SK-N-SH (cell line): ENCODE measurements around the gene DOCK8.

ENCODE experiments used
- POLR2AphosphoS5 ChIP-seq: IDR thresholded peaks from 2 replicates; pipeline ENCODE4 v1.6.1; 2012; ENCODE audit warnings: low read depth, low read length
- SIN3A ChIP-seq: IDR thresholded peaks from 2 replicates; pipeline ENCODE4 v1.6.1; 2012; ENCODE audit warnings: low read depth, mild to moderate bottlenecking, low read length, moderate library complexity, borderline replicate concordance
- TF ChIP-seq, protein P1 (sequence below): fragments of 200-600 bp; sonication (generic); IDR thresholded peaks from 2 replicates; pipeline ENCODE4 v1.6.1; 2017; ENCODE audit warnings: antibody characterized with exemption, mild to moderate bottlenecking, moderate library complexity

DNA sequence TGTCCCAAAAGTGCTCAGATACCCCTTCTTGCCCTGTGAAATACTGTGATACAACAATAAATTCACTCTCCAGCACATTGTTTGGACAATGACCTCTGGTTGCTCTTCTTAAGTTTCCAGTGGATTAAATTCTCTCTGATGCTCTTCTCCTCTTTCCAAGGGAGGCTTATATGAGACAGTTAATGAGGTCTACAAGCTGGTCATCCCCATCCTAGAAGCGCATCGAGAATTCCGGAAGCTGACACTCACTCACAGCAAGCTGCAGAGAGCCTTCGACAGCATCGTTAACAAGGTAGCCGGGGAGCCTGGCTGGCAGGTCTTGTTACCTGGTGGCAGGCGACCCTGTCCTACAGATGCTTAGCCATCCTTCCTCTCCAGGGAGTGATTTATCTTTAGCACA, 226.5 kb downstream of the DOCK8 start:
- TF ChIP-seq, protein P1, sequence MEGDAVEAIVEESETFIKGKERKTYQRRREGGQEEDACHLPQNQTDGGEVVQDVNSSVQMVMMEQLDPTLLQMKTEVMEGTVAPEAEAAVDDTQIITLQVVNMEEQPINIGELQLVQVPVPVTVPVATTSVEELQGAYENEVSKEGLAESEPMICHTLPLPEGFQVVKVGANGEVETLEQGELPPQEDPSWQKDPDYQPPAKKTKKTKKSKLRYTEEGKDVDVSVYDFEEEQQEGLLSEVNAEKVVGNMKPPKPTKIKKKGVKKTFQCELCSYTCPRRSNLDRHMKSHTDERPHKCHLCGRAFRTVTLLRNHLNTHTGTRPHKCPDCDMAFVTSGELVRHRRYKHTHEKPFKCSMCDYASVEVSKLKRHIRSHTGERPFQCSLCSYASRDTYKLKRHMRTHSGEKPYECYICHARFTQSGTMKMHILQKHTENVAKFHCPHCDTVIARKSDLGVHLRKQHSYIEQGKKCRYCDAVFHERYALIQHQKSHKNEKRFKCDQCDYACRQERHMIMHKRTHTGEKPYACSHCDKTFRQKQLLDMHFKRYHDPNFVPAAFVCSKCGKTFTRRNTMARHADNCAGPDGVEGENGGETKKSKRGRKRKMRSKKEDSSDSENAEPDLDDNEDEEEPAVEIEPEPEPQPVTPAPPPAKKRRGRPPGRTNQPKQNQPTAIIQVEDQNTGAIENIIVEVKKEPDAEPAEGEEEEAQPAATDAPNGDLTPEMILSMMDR = no peak
- TF ChIP-seq POLR2AphosphoS5 (no peak), SIN3A (no peak)
